D721Med (cell line): ENCODE measurements around the gene RUNX3.
"Not testable (repeated sequence)": the region's sequence is repeated elsewhere in the genome, so short reads cannot be mapped to it uniquely, and the experiment has no call there.

ENCODE experiments used
- DNase-seq: peaks from one replicate; pipeline ENCODE4 v3.0.0; 2011; ENCODE audit warnings: low spot score; ENCODE audit not compliant: insufficient read length
- FAIRE-seq: peaks from 2 replicates; lab custom pipeline; 2011; peaks lifted over from hg19 to GRCh38; lab: Jason Lieb, UNC
- CTCF ChIP-seq: IDR thresholded peaks from 2 replicates; pipeline ENCODE4 v1.5.1; 2012; ENCODE audit warnings: mild to moderate bottlenecking, control low read depth; ENCODE audit not compliant: insufficient read depth; ENCODE audit errors: missing control alignments

The RUNX3 gene

DNA sequence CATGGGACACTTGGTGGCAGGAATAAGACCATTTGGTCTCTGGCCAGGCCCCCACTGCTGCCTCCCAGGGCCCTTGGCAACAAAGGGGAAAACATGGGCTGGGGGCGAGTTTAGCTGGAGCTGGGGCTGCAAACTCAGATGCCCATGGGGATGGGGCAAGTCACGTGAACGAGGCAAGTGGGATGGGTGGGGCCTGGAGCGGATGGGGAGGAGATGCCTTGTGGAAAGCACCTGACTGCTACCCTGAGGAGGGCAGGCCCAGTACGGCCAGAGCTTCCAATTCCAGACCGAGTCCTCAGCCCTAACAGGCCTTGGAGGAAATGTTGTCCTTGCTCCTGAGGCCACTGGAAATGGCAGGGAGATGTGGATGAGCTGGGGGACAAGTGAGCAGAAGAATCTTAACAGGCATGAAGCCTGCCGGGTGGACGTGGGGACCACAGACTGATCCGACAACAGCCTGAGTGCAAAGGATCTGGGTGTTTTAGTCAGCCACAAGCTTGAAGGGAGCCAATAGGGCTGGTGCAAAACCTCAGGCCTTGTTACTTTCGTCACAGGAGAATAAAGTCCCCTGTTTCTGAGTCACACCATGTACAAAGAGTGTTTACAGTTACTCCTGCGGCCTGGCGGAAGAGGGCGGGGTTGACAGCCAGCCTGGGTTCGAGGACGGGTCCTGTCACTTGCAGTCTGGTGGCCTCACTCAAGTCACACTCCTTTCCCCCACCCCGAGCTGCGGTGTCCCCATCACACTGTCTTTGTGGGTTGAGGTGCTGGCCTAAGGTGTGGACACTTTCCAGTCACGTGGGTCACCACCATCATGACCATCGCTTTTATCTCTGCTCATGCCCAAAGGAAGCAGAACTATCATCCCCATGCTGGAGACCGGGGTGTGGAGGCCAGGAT, 19.1 kb downstream of the RUNX3 start:
- TF ChIP-seq CTCF, result no peak
- DNase-seq (no peak), FAIRE-seq (no peak)

DNA sequence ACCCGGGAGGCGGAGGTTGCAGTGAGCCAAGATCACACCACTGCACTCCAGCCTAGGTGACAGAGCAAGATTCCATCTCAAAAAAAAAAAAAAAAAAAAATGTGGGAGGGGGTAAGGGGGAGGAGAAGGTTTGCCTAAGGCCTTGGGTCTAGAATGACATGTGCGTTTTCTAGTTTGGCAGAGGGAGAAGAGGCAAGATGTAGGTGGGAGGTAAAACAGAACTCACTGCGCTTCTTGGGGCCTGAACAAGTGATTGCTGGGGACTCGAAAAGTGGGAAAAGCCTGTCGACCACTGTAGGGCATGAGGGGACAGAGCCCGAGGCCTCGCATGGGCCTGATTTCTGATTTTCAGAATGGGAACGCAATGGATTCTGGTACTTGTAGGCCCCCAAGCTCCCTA, 19.9 kb downstream of the RUNX3 start:
- FAIRE-seq (no peak), DNase-seq (no peak)

DNA sequence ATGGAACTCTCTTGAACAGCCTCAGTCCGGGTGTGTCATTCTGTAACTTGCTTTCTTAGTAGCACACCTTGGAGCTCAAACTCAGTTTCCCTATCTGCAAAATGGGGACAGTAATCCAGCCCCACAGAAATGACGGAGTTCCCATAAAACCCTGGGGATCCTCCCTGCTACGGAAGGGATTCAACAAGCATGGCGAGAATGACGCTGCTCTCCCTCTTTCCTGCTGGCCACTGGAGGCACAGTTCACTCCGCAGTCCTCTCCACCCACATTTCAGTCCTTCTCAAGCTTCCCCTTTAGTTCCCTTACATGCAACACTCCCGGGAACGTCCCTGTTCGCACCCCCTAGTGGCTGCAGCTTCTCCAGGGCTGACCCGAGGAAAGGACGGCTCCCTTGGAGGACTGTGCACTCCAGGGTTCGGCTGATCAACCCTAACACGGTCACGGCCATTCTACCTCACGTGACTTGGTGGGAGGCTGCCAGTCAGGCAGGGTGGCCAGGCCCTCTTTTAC, 20.6 kb downstream of the RUNX3 start:
- no peak for DNase-seq
- FAIRE-seq, result no peak
- peak; percentile 18 for TF ChIP-seq CTCF

More for the DNA sequence above, 19.9 kb downstream of the RUNX3 start:
- TF ChIP-seq CTCF, result no peak

GRCh38 chr1:24908591-24909259, 21.4 kb downstream of the RUNX3 start:
- no peak for TF ChIP-seq CTCF
- DNase-seq (no peak), FAIRE-seq (no peak)

GRCh38 chr1:24907587-24908294, 22.3 kb downstream of the RUNX3 start:
- not testable (repeated sequence) for FAIRE-seq, DNase-seq

GRCh38 chr1:24906760-24907490, 23.2 kb downstream of the RUNX3 start:
- no peak for TF ChIP-seq CTCF
- FAIRE-seq (no peak), DNase-seq (no peak)
